HEK293T (cell line): ENCODE results near the gene TWNK.

Source experiments
- CTCF ChIA-PET: fragments of 350-600 bp; formaldehyde crosslinking; extraction: SDS; loops from one replicate; lab custom pipeline; 2021; ENCODE audit warnings: antibody characterized with exemption, inconsistent platforms; lab: Yijun Ruan, JAX
- POLR2A ChIA-PET: fragments of 350-600 bp; formaldehyde crosslinking; extraction: SDS; loops from one replicate; lab custom pipeline; 2020; ENCODE audit warnings: antibody characterized with exemption, inconsistent platforms; lab: Yijun Ruan, JAX
- DNase-seq: peaks from one replicate; pipeline ENCODE4 v3.0.0; 2012; ENCODE audit warnings: mixed read lengths; ENCODE audit errors: extremely low spot score
- ARNT ChIP-seq: fragments of 450-650 bp; IDR thresholded peaks from 2 replicates; pipeline ENCODE4 v1.6.1; 2017; ENCODE audit warnings: mild to moderate bottlenecking
- BHLHE40 ChIP-seq: fragments of 450-650 bp; IDR thresholded peaks from 2 replicates; pipeline ENCODE4 v1.6.1; 2016; ENCODE audit warnings: mild to moderate bottlenecking, moderate library complexity, borderline replicate concordance
- CTBP1 ChIP-seq: fragments of 450-650 bp; IDR thresholded peaks from 2 replicates; pipeline ENCODE4 v1.6.1; 2016; ENCODE audit warnings: borderline replicate concordance
- ELF4 ChIP-seq: fragments of 450-650 bp; IDR thresholded peaks from 2 replicates; pipeline ENCODE4 v1.6.1; 2017; ENCODE audit warnings: antibody characterized with exemption
- FOXA1 ChIP-seq: fragments of 450-650 bp; IDR thresholded peaks from 2 replicates; pipeline ENCODE4 v1.6.1; 2016; ENCODE audit warnings: mild to moderate bottlenecking
- FOXK2 ChIP-seq: fragments of 450-650 bp; IDR thresholded peaks from 2 replicates; pipeline ENCODE4 v1.6.1; 2016; ENCODE audit warnings: mild to moderate bottlenecking
- FOXM1 ChIP-seq: fragments of 450-650 bp; IDR thresholded peaks from 2 replicates; pipeline ENCODE4 v1.6.1; 2017; ENCODE audit warnings: mild to moderate bottlenecking, borderline replicate concordance
- HDGF ChIP-seq: fragments of 450-650 bp; IDR thresholded peaks from 2 replicates; pipeline ENCODE4 v1.6.1; 2017; ENCODE audit warnings: antibody characterized with exemption, borderline replicate concordance
- L3MBTL2 ChIP-seq: fragments of 450-650 bp; conservative IDR thresholded peaks from 2 replicates; pipeline ENCODE4 v1.6.1; 2016; ENCODE audit warnings: mild to moderate bottlenecking
- LEF1 ChIP-seq: fragments of 450-650 bp; IDR thresholded peaks from 2 replicates; pipeline ENCODE4 v1.6.1; 2017; ENCODE audit warnings: mild to moderate bottlenecking, borderline replicate concordance
- NFRKB ChIP-seq: fragments of 450-650 bp; IDR thresholded peaks from 2 replicates; pipeline ENCODE4 v1.6.1; 2016; ENCODE audit warnings: mild to moderate bottlenecking, moderate library complexity
- SP1 ChIP-seq: fragments of 450-650 bp; IDR thresholded peaks from 2 replicates; pipeline ENCODE4 v1.6.1; 2017
- SUZ12 ChIP-seq: fragments of 450-650 bp; IDR thresholded peaks from 2 replicates; pipeline ENCODE4 v1.6.1; 2016; ENCODE audit warnings: mild to moderate bottlenecking
- TARDBP ChIP-seq: fragments of 450-650 bp; IDR thresholded peaks from 2 replicates; pipeline ENCODE4 v1.6.1; 2016
- ZNF384 ChIP-seq: fragments of 450-650 bp; IDR thresholded peaks from 2 replicates; pipeline ENCODE4 v1.6.1; 2016
- TF ChIP-seq, protein P1 (sequence below): fragments of 450-650 bp; IDR thresholded peaks from 2 replicates; pipeline ENCODE4 v1.6.1; 2016

TWNK gene

DNA sequence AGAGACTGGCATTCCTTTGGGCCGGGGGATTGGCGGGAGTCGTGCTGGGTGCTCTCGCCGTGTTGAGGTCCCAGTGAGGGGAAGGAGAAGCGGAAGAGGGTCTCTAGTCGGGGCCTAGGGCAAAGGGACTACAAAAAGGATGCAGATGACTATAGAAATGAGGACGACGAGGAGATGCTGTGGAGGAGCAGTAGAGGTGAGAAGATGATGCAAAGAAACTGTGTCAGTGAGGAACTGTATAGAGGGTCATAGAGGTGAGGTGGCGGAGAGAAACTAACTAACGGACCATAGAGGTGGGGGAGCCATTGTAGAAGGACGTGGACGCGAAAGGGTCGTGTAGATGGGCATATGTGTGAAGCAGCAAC is 324 bp downstream of the TWNK start:
- DNase-seq = no peak
- ChIA-PET POLR2A (interaction anchor here (0.8 to 1.3 kb wide), 9 partner anchors 11 to 74 kb away, joined by 3 to 12 read pairs (median 4); partner anchors contain the start of genes LZTS2 and SLF2), CTCF (interaction anchor here (1.3 kb wide), 1 partner anchor 62 kb away, joined by 3 read pairs; no protein-coding TSS in a partner anchor)
- TF ChIP-seq CTBP1 = no peak
- no peak for TF ChIP-seq FOXA1
- TF ChIP-seq HDGF = no peak
- no peak for TF ChIP-seq NFRKB
- TF ChIP-seq, protein P1, sequence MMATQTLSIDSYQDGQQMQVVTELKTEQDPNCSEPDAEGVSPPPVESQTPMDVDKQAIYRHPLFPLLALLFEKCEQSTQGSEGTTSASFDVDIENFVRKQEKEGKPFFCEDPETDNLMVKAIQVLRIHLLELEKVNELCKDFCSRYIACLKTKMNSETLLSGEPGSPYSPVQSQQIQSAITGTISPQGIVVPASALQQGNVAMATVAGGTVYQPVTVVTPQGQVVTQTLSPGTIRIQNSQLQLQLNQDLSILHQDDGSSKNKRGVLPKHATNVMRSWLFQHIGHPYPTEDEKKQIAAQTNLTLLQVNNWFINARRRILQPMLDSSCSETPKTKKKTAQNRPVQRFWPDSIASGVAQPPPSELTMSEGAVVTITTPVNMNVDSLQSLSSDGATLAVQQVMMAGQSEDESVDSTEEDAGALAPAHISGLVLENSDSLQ = no peak
- TF ChIP-seq ELF4 = no peak
- no peak for TF ChIP-seq ARNT
- TF ChIP-seq FOXK2 = no peak
- TF ChIP-seq FOXM1 = no peak
- no peak for TF ChIP-seq SP1
- TF ChIP-seq TARDBP = no peak
- no peak for TF ChIP-seq SUZ12

DNA sequence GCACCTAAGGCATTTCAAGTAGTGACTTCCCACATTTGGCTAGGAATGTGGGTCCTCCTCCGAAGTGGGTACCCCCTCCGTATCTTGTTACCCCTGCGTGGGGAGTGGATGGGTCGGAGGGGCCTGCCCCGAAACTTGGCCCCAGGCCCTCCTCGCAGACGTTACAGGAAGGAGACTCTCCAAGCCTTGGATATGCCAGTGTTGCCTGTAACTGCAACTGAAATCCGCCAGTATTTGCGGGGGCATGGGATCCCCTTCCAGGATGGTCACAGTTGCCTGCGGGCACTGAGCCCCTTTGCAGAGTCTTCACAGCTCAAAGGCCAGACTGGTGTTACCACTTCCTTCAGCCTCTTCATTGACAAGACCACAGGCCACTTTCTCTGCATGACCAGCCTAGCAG is 823 bp downstream of the TWNK start:
- DNase-seq = no peak
- TF ChIP-seq, protein P1 = no peak
- TF ChIP-seq FOXM1 = no peak
- TF ChIP-seq TARDBP = no peak
- no peak for TF ChIP-seq BHLHE40
- TF ChIP-seq SUZ12 = no peak
- no peak for TF ChIP-seq L3MBTL2
- TF ChIP-seq ARNT = no peak
- TF ChIP-seq FOXA1 = no peak
- no peak for TF ChIP-seq SP1
- no peak for TF ChIP-seq LEF1
- TF ChIP-seq HDGF = no peak
- TF ChIP-seq NFRKB = no peak
- no peak for TF ChIP-seq FOXK2
- TF ChIP-seq ELF4 = no peak
- ChIA-PET CTCF (no interaction called here), POLR2A (interaction anchor here (1.1 to 1.3 kb wide), 2 partner anchors 10 to 55 kb away, joined by 3 to 12 read pairs; partner anchors contain the start of gene LZTS2)

DNA sequence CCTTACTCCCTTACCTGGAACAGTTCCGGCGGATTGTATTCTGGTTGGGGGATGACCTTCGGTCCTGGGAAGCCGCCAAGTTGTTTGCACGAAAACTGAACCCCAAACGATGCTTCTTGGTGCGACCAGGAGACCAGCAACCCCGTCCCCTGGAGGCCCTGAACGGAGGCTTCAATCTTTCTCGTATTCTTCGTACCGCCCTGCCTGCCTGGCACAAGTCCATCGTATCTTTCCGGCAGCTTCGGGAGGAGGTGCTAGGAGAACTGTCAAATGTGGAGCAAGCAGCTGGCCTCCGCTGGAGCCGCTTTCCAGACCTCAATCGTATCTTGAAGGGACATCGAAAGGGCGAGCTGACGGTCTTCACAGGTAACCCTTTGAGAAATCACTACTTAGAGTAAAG is 1.7 kb downstream of the TWNK start:
- DNase-seq = no peak
- ChIA-PET CTCF (no interaction called here), POLR2A (interaction anchor here (0.7 to 1.3 kb wide), 2 partner anchors 9 to 29 kb away, joined by 3 to 12 read pairs; partner anchors contain the start of gene LZTS2)
- TF ChIP-seq ZNF384 = no peak
- TF ChIP-seq ARNT = no peak
- TF ChIP-seq FOXA1 = no peak
- no peak for TF ChIP-seq BHLHE40
- TF ChIP-seq ELF4 = no peak
- no peak for TF ChIP-seq SP1
- TF ChIP-seq NFRKB = no peak
- no peak for TF ChIP-seq L3MBTL2
- TF ChIP-seq SUZ12 = no peak
- no peak for TF ChIP-seq HDGF
- no peak for TF ChIP-seq CTBP1

DNA sequence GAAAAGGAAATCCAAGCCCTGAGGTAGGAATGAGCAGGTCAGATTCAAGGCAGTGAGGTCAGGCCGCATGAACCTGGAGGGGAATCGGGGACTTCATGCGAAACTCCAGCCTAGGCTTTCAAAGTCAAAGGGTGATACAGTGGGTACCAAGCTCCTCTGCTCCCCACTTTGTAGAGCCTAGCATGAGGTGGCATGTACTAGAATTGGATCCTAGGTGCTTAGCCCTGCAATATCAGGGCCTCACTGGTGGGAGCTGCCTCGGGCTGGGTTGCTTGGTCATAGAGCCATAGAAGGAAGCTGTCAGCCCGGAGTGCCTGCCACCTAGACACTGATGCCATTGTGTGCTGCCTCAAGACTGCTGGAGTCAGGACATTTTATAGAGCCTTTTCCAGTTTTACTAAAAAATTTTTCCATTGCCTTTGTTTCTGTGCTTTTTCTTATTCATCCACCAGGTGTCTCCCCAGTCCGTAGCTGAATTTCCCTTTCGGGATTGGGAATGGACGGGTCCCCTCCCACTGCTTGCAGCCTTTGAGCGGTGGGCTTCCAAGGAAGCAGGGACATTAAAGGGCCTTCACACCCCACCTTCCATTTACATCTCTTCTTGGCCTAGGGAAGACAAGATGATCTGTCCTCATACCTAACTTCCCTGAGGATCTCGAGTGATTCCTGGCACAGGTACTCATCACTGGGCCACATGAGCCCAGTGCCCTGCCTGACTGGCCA is 6.8 kb downstream of the TWNK start:
- CTCF ChIA-PET = interaction anchor here (0.6 to 4.6 kb wide), 6 partner anchors 17 to 525 kb away, joined by 3 to 23 read pairs (median 6); no protein-coding TSS in a partner anchor
- peak; percentile 61 for DNase-seq
- POLR2A ChIA-PET = interaction anchor here (0.6 to 2.1 kb wide), 3 partner anchors 9 to 20 kb away, joined by 3 to 6 read pairs (median 5); no protein-coding TSS in a partner anchor
- 0 out of 2 replicates have a peak, but pooled peaks have one; percentile 39 for TF ChIP-seq HDGF
- TF ChIP-seq FOXK2 = no peak
- TF ChIP-seq CTBP1 = no peak

DNA sequence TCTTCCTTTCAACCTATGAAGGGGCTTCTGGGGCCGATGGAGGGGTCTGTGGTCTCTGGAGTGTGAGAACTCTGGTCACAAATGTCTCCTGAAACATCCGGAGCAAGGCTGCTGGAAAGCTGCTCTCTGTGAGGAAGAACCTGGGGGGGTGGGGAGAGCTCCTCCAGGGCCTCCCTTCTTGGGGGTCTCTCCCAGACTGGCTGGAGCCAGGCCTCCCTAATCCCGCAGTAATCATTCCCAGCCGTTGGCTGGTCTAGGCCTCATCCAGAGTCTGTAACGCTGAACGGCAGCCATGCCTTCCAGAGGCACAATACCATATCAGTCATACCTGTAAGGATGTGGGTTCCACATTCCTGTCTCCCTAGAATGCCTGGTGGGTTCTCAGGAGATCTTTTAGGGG is 7.8 kb downstream of the TWNK start:
- TF ChIP-seq SUZ12 (no peak), ZNF384 (no peak)
- POLR2A ChIA-PET = interaction anchor here (4.2 kb wide), 1 partner anchor 20 kb away, joined by 20 read pairs; no protein-coding TSS in a partner anchor
- CTCF ChIA-PET = interaction anchor here (1.5 to 3.8 kb wide), 3 partner anchors 17 to 24 kb away, joined by 3 to 50 read pairs (median 25); no protein-coding TSS in a partner anchor

DNA sequence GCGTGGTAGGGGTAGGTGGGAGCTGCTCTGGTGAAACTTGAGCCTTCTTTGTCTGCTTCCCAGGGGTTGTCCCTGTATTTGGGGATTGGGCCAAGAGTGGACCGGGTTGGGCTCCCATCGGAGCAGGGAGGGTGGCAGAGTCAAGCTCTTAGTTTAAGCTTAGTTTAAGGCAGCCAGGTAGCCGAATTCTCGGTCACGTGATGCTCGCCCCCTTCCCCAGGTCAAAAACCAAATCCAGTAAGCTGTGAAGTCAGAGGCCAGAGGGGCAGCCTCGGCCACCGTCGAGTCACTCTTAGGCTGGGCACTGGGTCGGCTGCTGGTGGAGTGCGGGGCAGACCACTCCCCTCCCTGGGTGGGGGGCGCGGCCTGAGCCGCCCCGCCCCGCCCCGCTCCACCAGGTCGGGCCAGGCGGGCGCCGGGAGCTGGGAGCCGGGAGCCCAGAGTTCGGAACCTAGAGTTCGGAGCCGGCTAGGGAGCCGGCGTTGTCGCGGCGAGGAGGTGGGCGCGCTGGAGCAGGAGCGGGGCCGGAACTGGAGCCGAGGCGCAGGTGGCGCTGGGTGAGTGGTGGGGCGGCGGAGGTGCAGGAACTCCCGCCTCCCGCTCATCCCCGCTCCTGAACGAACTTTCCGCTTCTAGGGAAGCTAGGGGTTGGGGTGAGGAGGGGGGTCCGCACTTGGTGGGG is 9.5 kb downstream of the TWNK start:
- POLR2A ChIA-PET = interaction anchor here (0.8 to 4.2 kb wide), 9 partner anchors 8 to 64 kb away, joined by 3 to 27 read pairs (median 5); no protein-coding TSS in a partner anchor
- TF ChIP-seq LEF1 (no peak), TARDBP (no peak), L3MBTL2 (no peak)
- CTCF ChIA-PET = interaction anchor here (0.6 to 3.8 kb wide), 11 partner anchors 11 to 73 kb away, joined by 3 to 50 read pairs (median 4); partner anchors contain the start of gene SEMA4G
- DNase-seq = peak; percentile 65

More for the DNA sequence above, 7.8 kb downstream of the TWNK start:
- DNase-seq = no peak
